ENCODE results near the gene PTPRM.
A peak's percentile ranks its signal among the peaks of the same experiment; 100 is the strongest.

The PTPRM gene

DNA sequence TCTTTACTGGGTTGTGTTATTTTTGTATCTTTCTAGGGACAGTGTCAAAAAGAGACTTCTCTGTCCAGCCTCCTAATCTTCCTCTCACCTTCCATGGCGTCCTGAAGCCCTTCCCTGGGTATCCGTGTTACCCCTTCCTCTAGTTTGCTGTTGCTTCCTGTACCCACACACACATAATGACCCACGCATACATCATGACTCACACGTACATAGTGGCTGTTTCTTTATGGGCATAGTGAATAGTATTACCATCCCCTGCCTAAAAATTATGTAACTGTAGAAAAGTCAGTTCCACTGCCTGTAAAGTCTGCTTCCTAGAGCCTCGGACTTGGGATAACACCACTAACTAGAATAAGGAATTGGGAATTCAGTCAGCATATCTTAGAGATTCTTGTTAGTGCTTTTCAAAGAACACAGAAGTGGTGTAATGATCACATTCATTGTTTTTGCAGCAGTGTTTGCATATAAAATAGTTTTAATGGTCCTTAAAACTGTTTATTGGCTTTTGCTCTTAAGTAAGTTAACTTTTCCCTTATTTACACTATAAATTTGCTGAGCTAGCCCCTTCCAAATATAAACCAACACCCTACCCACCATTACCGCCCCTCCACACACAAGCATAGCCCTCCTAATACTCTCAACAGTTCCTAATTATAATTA is 733.8 kb downstream of the PTPRM start:
- no peak overlapping the region for H3K4me3 ChIP-seq (ENCODE audit: low read depth, low read length)
- TF ChIP-seq, protein P1, sequence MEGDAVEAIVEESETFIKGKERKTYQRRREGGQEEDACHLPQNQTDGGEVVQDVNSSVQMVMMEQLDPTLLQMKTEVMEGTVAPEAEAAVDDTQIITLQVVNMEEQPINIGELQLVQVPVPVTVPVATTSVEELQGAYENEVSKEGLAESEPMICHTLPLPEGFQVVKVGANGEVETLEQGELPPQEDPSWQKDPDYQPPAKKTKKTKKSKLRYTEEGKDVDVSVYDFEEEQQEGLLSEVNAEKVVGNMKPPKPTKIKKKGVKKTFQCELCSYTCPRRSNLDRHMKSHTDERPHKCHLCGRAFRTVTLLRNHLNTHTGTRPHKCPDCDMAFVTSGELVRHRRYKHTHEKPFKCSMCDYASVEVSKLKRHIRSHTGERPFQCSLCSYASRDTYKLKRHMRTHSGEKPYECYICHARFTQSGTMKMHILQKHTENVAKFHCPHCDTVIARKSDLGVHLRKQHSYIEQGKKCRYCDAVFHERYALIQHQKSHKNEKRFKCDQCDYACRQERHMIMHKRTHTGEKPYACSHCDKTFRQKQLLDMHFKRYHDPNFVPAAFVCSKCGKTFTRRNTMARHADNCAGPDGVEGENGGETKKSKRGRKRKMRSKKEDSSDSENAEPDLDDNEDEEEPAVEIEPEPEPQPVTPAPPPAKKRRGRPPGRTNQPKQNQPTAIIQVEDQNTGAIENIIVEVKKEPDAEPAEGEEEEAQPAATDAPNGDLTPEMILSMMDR (conservative IDR thresholded peaks at IDR 0.05; ENCODE audit: low read depth, low read length), result no peak
- DNase-seq (ENCODE audit: low read depth), result no peak

GRCh38 chr18:8301427-8302172 is 734.5 kb downstream of the PTPRM start:
- DNase-seq (ENCODE audit: low read depth), result peak; percentile 34

DNA sequence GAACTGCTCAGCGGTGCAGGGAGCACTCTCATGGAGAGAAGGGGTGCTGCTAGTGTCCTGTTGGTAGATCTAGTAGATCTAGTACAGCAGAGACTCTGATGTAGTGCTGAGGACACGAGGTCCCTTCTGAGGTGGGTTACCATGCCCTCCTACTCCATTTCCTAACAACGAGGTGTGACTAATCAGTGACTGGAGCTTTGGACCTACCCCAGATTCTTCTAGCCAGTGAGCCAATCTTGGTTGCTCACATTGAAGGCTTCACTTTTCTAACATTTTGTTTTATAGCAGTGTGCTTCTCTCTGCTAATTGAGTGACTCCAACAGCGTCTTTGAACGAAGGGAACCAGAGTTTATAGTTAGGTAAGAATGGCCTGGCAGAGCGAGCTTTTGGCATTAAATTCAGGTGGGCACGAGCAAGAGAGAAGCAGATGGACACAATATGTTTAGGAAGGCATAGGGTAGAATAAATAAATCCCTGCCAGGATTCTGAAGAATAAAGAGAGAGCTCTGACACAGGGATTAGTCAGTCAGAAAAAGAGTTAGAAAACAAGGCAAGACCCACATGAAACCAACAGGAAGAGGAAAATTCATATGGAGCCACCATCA is 736.1 kb downstream of the PTPRM start:
- TF ChIP-seq, protein P1 (conservative IDR thresholded peaks at IDR 0.05; ENCODE audit: low read depth, low read length), result no peak
- no peak for DNase-seq (ENCODE audit: low read depth)
- no peak overlapping the region for H3K4me3 ChIP-seq (ENCODE audit: low read depth, low read length)

More at GRCh38 chr18:8301427-8302172, 734.5 kb downstream of the PTPRM start:
- no peak overlapping the region for H3K4me3 ChIP-seq (ENCODE audit: low read depth, low read length)
- TF ChIP-seq, protein P1 (conservative IDR thresholded peaks at IDR 0.05; ENCODE audit: low read depth, low read length), result no peak

GRCh38 chr18:8307960-8308359 is 740.8 kb downstream of the PTPRM start:
- TF ChIP-seq, protein P1 (conservative IDR thresholded peaks at IDR 0.05; ENCODE audit: low read depth, low read length), result no peak
- no peak overlapping the region for H3K4me3 ChIP-seq (ENCODE audit: low read depth, low read length)
- DNase-seq (ENCODE audit: low read depth), result no peak

DNA sequence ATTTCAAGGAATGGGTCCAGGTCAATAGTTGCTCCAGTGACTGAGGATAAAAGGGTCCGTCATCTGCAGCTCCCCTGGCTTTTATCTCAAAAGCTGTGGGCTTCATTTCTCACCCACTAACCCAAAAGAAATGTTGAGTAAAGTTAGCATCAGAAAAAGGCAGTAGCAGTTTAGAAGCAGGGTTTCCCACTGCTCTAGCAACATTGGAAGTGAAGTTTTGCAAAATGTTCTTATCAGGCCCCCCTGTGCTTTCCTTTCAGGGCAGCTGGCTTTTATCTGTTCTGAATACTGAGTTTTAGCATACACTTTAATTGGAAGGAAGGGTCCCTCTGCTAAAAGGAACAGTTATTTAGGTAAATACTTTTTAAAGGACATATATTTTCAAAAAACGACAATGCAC is 745.9 kb downstream of the PTPRM start:
- no peak overlapping the region for H3K4me3 ChIP-seq (ENCODE audit: low read depth, low read length)
- TF ChIP-seq, protein P1 (conservative IDR thresholded peaks at IDR 0.05; ENCODE audit: low read depth, low read length), result no peak
- no peak for DNase-seq (ENCODE audit: low read depth)

DNA sequence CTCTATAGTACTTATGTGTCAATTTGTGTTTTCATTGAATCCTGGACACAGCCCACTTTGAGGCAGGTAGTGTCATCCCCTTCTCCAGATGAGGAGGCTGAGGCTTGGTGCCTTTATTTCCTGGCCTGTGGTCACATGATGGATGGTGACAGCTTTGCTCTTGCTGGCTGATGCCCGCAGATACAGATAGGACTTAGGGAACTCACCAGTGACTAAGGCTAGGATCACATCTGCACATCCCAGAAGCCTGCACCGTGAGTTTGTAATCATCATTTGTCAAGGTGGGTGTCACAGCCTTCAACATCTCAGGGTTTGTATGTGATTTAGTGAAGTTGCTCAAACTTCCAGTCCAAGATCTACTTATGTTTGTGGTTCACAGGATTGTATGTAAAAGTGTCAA is 747.0 kb downstream of the PTPRM start:
- no peak overlapping the region for H3K4me3 ChIP-seq (ENCODE audit: low read depth, low read length)
- TF ChIP-seq, protein P1 (conservative IDR thresholded peaks at IDR 0.05; ENCODE audit: low read depth, low read length), result no peak

More for the DNA sequence above, 747.0 kb downstream of the PTPRM start:
- DNase-seq (ENCODE audit: low read depth), result no peak

Measured in choroid plexus epithelial cell (primary cell).